Measurements from ENCODE around the gene AASDHPPT.
A peak's percentile ranks its signal among the peaks of the same experiment; 100 is the strongest.

AASDHPPT gene

GRCh38 chr11:106086850-106087249, 9.4 kb downstream of the AASDHPPT start:
- DNase-seq (ENCODE audit: low read depth) = no peak

- DNase-seq (ENCODE audit: low read depth) = peak; percentile 12
Measured at GRCh38 chr11:106087815-106088435, 10.5 kb downstream of the AASDHPPT start.

GRCh38 chr11:106088896-106089295, 11.4 kb downstream of the AASDHPPT start:
- DNase-seq (ENCODE audit: low read depth) = no peak

GRCh38 chr11:106091480-106092123, 14.1 kb downstream of the AASDHPPT start:
- DNase-seq (ENCODE audit: low read depth) = no peak

- DNase-seq (ENCODE audit: low read depth) = no peak
Measured at GRCh38 chr11:106092446-106092845, 15.0 kb downstream of the AASDHPPT start.

- DNase-seq (ENCODE audit: low read depth) = no peak
Measured at GRCh38 chr11:106098893-106099553, 21.6 kb downstream of the AASDHPPT start.

- DNase-seq (ENCODE audit: low read depth) = no peak
Measured at GRCh38 chr11:106101370-106101769, 23.9 kb downstream of the AASDHPPT start.

- peak; percentile 3 for DNase-seq (ENCODE audit: low read depth)
Measured at GRCh38 chr11:106101819-106102218, 24.4 kb downstream of the AASDHPPT start.

GRCh38 chr11:106105986-106106385, 28.5 kb downstream of the AASDHPPT start:
- no peak for DNase-seq (ENCODE audit: low read depth)

- no peak for DNase-seq (ENCODE audit: low read depth)
Measured at GRCh38 chr11:106121570-106122320, 44.3 kb downstream of the AASDHPPT start.

- DNase-seq (ENCODE audit: low read depth) = no peak
Measured at GRCh38 chr11:106127604-106128003, 50.1 kb downstream of the AASDHPPT start.

GRCh38 chr11:106128740-106129139, 51.3 kb downstream of the AASDHPPT start:
- no peak for DNase-seq (ENCODE audit: low read depth)

- DNase-seq (ENCODE audit: low read depth) = no peak
Measured at GRCh38 chr11:106131998-106132397, 54.5 kb downstream of the AASDHPPT start.

GRCh38 chr11:106132582-106133354, 55.3 kb downstream of the AASDHPPT start:
- no peak for DNase-seq (ENCODE audit: low read depth)

GRCh38 chr11:106133529-106133928, 56.1 kb downstream of the AASDHPPT start:
- no peak for DNase-seq (ENCODE audit: low read depth)

- no peak for DNase-seq (ENCODE audit: low read depth)
Measured at GRCh38 chr11:106137061-106137460, 59.6 kb downstream of the AASDHPPT start.

- no peak for DNase-seq (ENCODE audit: low read depth)
Measured at GRCh38 chr11:106137758-106138157, 60.3 kb downstream of the AASDHPPT start.
